Right kidney (tissue), 9 donors: ENCODE results near the gene TNFRSF6B.
"Not testable (repeated sequence)": the region's sequence is repeated elsewhere in the genome, so short reads cannot be mapped to it uniquely, and the experiment has no call there.

Source experiments
- DNase-seq: peaks from one replicate; pipeline ENCODE4 v3.0.0-alpha.2; 2016
- long read RNA-seq, 8 donors: transcript quantifications; one replicate each; lab custom pipeline, GENCODE V29; 2026

TNFRSF6B gene
- long read RNA-seq, donor 1, partial matches to known transcripts: 0 of 2 reads
- long read RNA-seq, donor 1, other reads (novel, unspliced or antisense): 0 of 2 reads
- long read RNA-seq, donor 2: 0 reads
- long read RNA-seq, donor 3: 0 reads
- long read RNA-seq, donor 4: 0 reads
- long read RNA-seq, donor 5: 0 reads
- long read RNA-seq, donor 6, partial matches to known transcripts: 0 of 1 reads
- long read RNA-seq, donor 6, other reads (novel, unspliced or antisense): 0 of 1 reads
- long read RNA-seq, donor 7, partial matches to known transcripts: 0 of 4 reads
- long read RNA-seq, donor 7, other reads (novel, unspliced or antisense): 0 of 4 reads
- long read RNA-seq, donor 8, partial matches to known transcripts: 0 of 2 reads
- long read RNA-seq, donor 8, other reads (novel, unspliced or antisense): 0 of 2 reads

GRCh38 chr20:63696628-63697356, at the start of gene TNFRSF6B:
TSS of gene TNFRSF6B (plus strand) at chr20:63696652. CDS start at chr20:63696768, 116 bp downstream.
- peak; percentile 68 for DNase-seq

GRCh38 chr20:63648190-63648589, 48.3 kb upstream of the TNFRSF6B start:
- no peak for DNase-seq

- no peak for DNase-seq
These were observed 47.4 kb upstream of the TNFRSF6B start for GRCh38 chr20:63648895-63649589.

GRCh38 chr20:63650486-63650885, 46.0 kb upstream of the TNFRSF6B start:
- DNase-seq: not testable (repeated sequence)

GRCh38 chr20:63651942-63652191, 44.6 kb upstream of the TNFRSF6B start:
- DNase-seq: no peak

- DNase-seq: peak; percentile 56
These were observed 44.1 kb upstream of the TNFRSF6B start for GRCh38 chr20:63652192-63652980.

GRCh38 chr20:63653041-63653973, 43.1 kb upstream of the TNFRSF6B start, which contains the start of gene STMN3:
TSS of gene STMN3 (minus strand) at chr20:63653424. CDS start at chr20:63653345, 79 bp downstream.
- DNase-seq: peak; percentile 86

GRCh38 chr20:63653974-63654668, 42.3 kb upstream of the TNFRSF6B start:
- peak; percentile 43 for DNase-seq

- no peak for DNase-seq
These were observed 41.2 kb upstream of the TNFRSF6B start for GRCh38 chr20:63655249-63655648.

GRCh38 chr20:63656451-63656850, 40.0 kb upstream of the TNFRSF6B start:
- DNase-seq: no peak

- no peak for DNase-seq
These were observed 39.1 kb upstream of the TNFRSF6B start for GRCh38 chr20:63657260-63657936.

- DNase-seq: peak; percentile 99
These were observed 38.3 kb upstream of the TNFRSF6B start, which contains the start of gene RTEL1 for GRCh38 chr20:63657937-63658748. TSS of gene RTEL1 (plus strand) at chr20:63658312. CDS start at chr20:63659403, 1,091 bp downstream.

- no peak for DNase-seq
These were observed 37.7 kb upstream of the TNFRSF6B start for GRCh38 chr20:63658749-63659187.

- no peak for DNase-seq
These were observed 37.1 kb upstream of the TNFRSF6B start for GRCh38 chr20:63659370-63659769.

- not testable (repeated sequence) for DNase-seq
These were observed 36.3 kb upstream of the TNFRSF6B start for GRCh38 chr20:63660174-63660573.

GRCh38 chr20:63660622-63661021, 35.8 kb upstream of the TNFRSF6B start:
- DNase-seq: no peak

GRCh38 chr20:63661108-63661507, 35.3 kb upstream of the TNFRSF6B start:
- no peak for DNase-seq

- no peak for DNase-seq
These were observed 34.3 kb upstream of the TNFRSF6B start for GRCh38 chr20:63661959-63662812.
